ENCODE measurements around the gene HLA-DOB. TPM values are rescaled to one million over a fixed set of nuclear protein-coding genes. Genes with fewer than 3 reads are reported as not detected.

The HLA-DOB gene
- total and polyA plus RNA-seq, 2 donors (not counting 3 experiments of a cell fraction or from before 2014, with no cell fraction given), result 0.46 to 0.54 TPM

DNA sequence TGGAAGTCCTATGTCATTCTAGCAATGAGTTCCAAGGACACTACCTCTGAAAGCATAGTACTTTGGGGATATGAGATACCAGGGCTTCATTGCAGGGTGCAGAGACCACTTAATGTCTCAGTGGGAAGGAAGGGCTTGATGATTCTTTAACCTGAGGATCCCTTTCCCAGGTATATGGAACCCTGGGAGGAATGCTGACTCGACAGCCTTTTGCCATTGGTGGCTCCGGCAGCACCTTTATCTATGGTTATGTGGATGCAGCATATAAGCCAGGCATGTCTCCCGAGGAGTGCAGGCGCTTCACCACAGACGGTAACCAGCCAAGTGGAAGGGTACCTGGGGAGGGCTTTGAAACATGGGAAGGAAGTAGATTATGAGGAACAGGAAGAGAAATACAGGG lies 41.4 kb upstream of the HLA-DOB start:
- dilution Hi-C loops (cut with MboI; ENCODE audit: extremely low pct_ligation_motif_present, low sequenced_read_pairs), result no loop called here

More for the DNA sequence above, 41.4 kb upstream of the HLA-DOB start:
- intact Hi-C loops (cut with micrococcal nuclease), result no loop called here
- Histone ChIP-seq H3K4me1 (ENCODE audit: control insufficient read depth, extremely low read depth, insufficient read depth, low read length) (peaks cover 3% of the 10 kb centered on the region), H3K9ac (replicated peaks; ENCODE audit: extremely low read depth, insufficient read depth, low read length) (no peak overlapping the region), H4K20me1 (replicated peaks; ENCODE audit: control insufficient read depth, extremely low read depth, insufficient read depth, low read length) (no peaks in the 10 kb centered on the region), H3K27me3 (ENCODE audit: control insufficient read depth in 2 of 2, insufficient read depth in 2 of 2, low read length in 2 of 2) (peaks cover 2 to 17% of the 10 kb centered on the region in 2 experiments), H3K36me3 (ENCODE audit: control insufficient read depth in 2 of 2, extremely low read depth in 1 of 2, insufficient read depth in 2 of 2, low read length in 2 of 2) (no peaks in the 10 kb centered on the region), H3K4me3 (replicated peaks in 1 of 3; ENCODE audit: insufficient read depth in 1 of 3, low read depth in 1 of 3, low read length in 3 of 3) (no peak overlapping the region), H2AFZ (ENCODE audit: low read depth, low read length) (no peak overlapping the region), H3K27ac (ENCODE audit: insufficient read depth, low read depth, low read length) (no peak overlapping the region), H3K9me1 (replicated peaks; ENCODE audit: control insufficient read depth, extremely low read depth, insufficient read depth, low read length) (no peaks in the 10 kb centered on the region), H3K9me3 (replicated peaks; ENCODE audit: control insufficient read depth, insufficient read depth, low read length) (no peaks in the 10 kb centered on the region), H3K4me2 (ENCODE audit: insufficient read depth, low read length) (no peak overlapping the region), H3K79me2 (ENCODE audit: control insufficient read depth, insufficient read depth, low read length) (no peaks in the 10 kb centered on the region)
- CTCF ChIA-PET, result interaction anchor here (1.0 to 8.1 kb wide), 7 partner anchors 10 to 126 kb away, joined by 3 to 274 read pairs (median 5); partner anchors contain the start of gene TAP2
- TF ChIP-seq FOS (IDR thresholded peaks at IDR 0.05; ENCODE audit: borderline replicate concordance, insufficient read depth, low read length) (no peak), GATA2 (IDR thresholded peaks at IDR 0.05; ENCODE audit: insufficient read depth, insufficient read length, low read depth, low read length) (no peak), POLR2AphosphoS5 (IDR thresholded peaks at IDR 0.05; ENCODE audit: insufficient read depth, low read depth, low read length) (no peak), POLR2A (IDR thresholded peaks at IDR 0.05; ENCODE audit: low read depth, low read length) (no peak), MAX (IDR thresholded peaks at IDR 0.05; ENCODE audit: insufficient read depth, insufficient read length) (no peak), CTCF (IDR thresholded peaks at IDR 0.05; ENCODE audit: extremely low read depth in 1 of 2, insufficient read depth in 1 of 2, low read depth in 1 of 2, low read length in 2 of 2) (no peak), EZH2 (IDR thresholded peaks at IDR 0.05; ENCODE audit: borderline replicate concordance, low read depth, low read length, severe bottlenecking) (no peak), JUN (IDR thresholded peaks at IDR 0.05; ENCODE audit: borderline replicate concordance, insufficient read depth, insufficient read length, low read depth) (no peak), MYC (IDR thresholded peaks at IDR 0.05; ENCODE audit: low read depth, low read length) (no peak)
- FAIRE-seq (no peak), DNase-seq (ENCODE audit: low read depth, low spot score) (no peak)
- no TSS peak for BruUV-seq (replicated peaks)
- POLR2A ChIA-PET, result no interaction called here
